Colonic mucosa (tissue), 4 donors: Measurements from ENCODE around the gene ANGPTL4. TPM values are rescaled to one million over a fixed set of nuclear protein-coding genes. Genes with fewer than 3 reads are reported as not detected.

Experiments used
- DNase-seq: peaks from one replicate; pipeline ENCODE4 v3.0.0-alpha.2; 2020
- H3K27ac ChIP-seq: fragments of 200-600 bp; one replicate; pipeline ENCODE4 v1.8.0; 2021
- H3K27me3 ChIP-seq: fragments of 200-600 bp; one replicate; pipeline ENCODE4 v1.8.0; 2021
- H3K36me3 ChIP-seq: fragments of 200-600 bp; one replicate; pipeline ENCODE4 v1.8.0; 2021
- H3K4me1 ChIP-seq: fragments of 200-600 bp; one replicate; pipeline ENCODE4 v1.8.0; 2021; ENCODE audit warnings: mild to moderate bottlenecking
- H3K4me3 ChIP-seq: fragments of 200-600 bp; one replicate; pipeline ENCODE4 v1.8.0; 2021
- H3K9ac ChIP-seq, 2 donors: one replicate each; pipeline ENCODE4 v1.7.0; 2013; ENCODE audit warnings: control low read depth in 2 of 2, low read depth in 2 of 2, low read length in 2 of 2
- H3K9me3 ChIP-seq: fragments of 200-600 bp; one replicate; pipeline ENCODE4 v1.8.0; 2021
- intact Hi-C: fragments of 100-400 bp; cut with DNase I; formaldehyde crosslinking; loops from one replicate; pipeline ENCODE4 v1.14.1; 2022
- total RNA-seq, 2 donors: library from RNA; stranded (reverse); fragmentation: NEBNext Ultra II Directional in 1 of 2; extraction: Animal tissue kit (Norgen Biotek cat#: 25700) in 1 of 2; gene quantifications; one replicate each; pipeline ENCODE4 v1.2.1, GENCODE V29; 2021
- TF ChIP-seq, protein P1 (sequence below): fragments of 200-600 bp; IDR thresholded peaks from one replicate; pipeline ENCODE4 v1.8.0; 2022; ENCODE audit warnings: antibody characterized with exemption, mild to moderate bottlenecking
- donor health status: healthy.
- donor health status: DM: no; HTN: no; CAD: no.
- donor health status: DM: no; HTN: no; CAD: no.

ANGPTL4 gene
- total RNA-seq, 2 donors from 2014 or later = 7.7 to 8.1 TPM

- Histone ChIP-seq H3K9ac (no peak overlapping the region), H3K36me3 (no peaks in the 10 kb centered on the region), H3K27ac (no peak overlapping the region), H3K4me3 (no peak overlapping the region), H3K4me1 (peaks cover 14% of the 10 kb centered on the region), H3K9me3 (no peaks in the 10 kb centered on the region), H3K27me3 (no peaks in the 10 kb centered on the region)
- TF ChIP-seq, protein P1, sequence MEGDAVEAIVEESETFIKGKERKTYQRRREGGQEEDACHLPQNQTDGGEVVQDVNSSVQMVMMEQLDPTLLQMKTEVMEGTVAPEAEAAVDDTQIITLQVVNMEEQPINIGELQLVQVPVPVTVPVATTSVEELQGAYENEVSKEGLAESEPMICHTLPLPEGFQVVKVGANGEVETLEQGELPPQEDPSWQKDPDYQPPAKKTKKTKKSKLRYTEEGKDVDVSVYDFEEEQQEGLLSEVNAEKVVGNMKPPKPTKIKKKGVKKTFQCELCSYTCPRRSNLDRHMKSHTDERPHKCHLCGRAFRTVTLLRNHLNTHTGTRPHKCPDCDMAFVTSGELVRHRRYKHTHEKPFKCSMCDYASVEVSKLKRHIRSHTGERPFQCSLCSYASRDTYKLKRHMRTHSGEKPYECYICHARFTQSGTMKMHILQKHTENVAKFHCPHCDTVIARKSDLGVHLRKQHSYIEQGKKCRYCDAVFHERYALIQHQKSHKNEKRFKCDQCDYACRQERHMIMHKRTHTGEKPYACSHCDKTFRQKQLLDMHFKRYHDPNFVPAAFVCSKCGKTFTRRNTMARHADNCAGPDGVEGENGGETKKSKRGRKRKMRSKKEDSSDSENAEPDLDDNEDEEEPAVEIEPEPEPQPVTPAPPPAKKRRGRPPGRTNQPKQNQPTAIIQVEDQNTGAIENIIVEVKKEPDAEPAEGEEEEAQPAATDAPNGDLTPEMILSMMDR = no peak
- intact Hi-C loops = no loop called here
- no peak for DNase-seq
Measured at GRCh38 chr19:8388612-8388958, 24.6 kb downstream of the ANGPTL4 start.

DNA sequence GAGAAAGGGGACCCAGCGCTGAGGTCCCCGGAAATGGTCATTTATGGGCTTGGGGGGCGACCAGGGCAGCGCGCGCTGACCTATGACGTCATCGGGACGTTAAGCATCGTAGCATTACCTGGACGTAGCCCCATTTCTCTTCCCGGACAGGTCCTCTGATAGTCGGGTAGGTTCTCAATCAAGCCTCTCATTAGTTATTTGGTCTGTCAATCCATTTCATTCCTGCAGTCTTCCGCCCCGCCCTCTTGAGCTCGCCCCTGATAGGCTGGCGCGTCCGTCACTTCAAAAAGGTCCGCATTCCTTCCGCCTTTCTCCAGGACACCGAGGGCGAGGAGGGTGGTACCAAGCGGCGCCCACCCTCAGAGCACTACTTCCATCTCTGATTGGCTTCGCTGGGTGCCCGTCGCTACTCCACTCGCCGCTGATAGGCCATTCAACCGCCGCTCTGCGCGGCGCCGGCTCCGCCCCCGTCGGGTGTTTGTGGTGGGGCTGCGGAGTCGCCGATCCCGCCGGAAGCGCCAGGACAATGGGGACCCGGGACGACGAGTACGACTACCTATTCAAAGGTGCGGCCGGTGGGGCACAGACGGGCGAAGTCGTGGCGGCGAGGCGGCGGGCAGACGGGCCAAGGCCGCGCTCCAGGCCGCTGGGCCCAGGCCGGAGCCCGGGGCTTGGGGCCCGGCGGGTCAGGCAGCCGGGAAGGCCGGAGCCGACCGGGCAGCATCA lies 26.1 kb downstream of the ANGPTL4 start, which contains the start of gene RAB11B:
TSS of gene RAB11B (plus strand) at position 470 of the 726 bp plus-strand sequence. CDS start at position 527, 57 bp downstream.
- peak within 1 kb of the TSS; percentile 81 to 100 for H3K9ac ChIP-seq
- peak; percentile 100 for DNase-seq
- peak within 1 kb of the TSS; percentile 78 for H3K4me3 ChIP-seq
- peaks cover 14% of the 10 kb centered on the region for H3K4me1 ChIP-seq
- H3K27me3 ChIP-seq = no peaks in the 10 kb centered on the region
- no peaks in the 10 kb centered on the region for H3K36me3 ChIP-seq
- intact Hi-C loops = no loop called here
- TF ChIP-seq, protein P1 = no peak
- H3K9me3 ChIP-seq = no peaks in the 10 kb centered on the region
- peak within 1 kb of the TSS; percentile 99 for H3K27ac ChIP-seq

GRCh38 chr19:8390617-8390981 lies 26.6 kb downstream of the ANGPTL4 start:
- Histone ChIP-seq H3K27me3 (no peaks in the 10 kb centered on the region), H3K27ac (peak overlapping the region; percentile 99), H3K4me3 (peak overlapping the region; percentile 78), H3K9ac (peak overlapping the region; percentile 81 to 100), H3K9me3 (no peaks in the 10 kb centered on the region), H3K4me1 (peaks cover 14% of the 10 kb centered on the region), H3K36me3 (no peaks in the 10 kb centered on the region)
- TF ChIP-seq, protein P1 = no peak
- intact Hi-C loops = no loop called here
- peak; percentile 98 for DNase-seq

GRCh38 chr19:8391198-8392016 lies 27.5 kb downstream of the ANGPTL4 start:
- DNase-seq = no peak
- Histone ChIP-seq H3K27me3 (no peaks in the 10 kb centered on the region), H3K27ac (peak overlapping the region; percentile 25), H3K4me3 (no peak overlapping the region), H3K36me3 (no peaks in the 10 kb centered on the region), H3K9ac (peak overlapping the region; percentile 58 to 69), H3K4me1 (peaks cover 14% of the 10 kb centered on the region), H3K9me3 (no peaks in the 10 kb centered on the region)
- TF ChIP-seq, protein P1 = no peak
- intact Hi-C loops = no loop called here

- no peak overlapping the region for H3K4me3 ChIP-seq
- H3K4me1 ChIP-seq = peaks cover 14% of the 10 kb centered on the region
- no peak for DNase-seq
Measured at GRCh38 chr19:8392017-8392591, 28.1 kb downstream of the ANGPTL4 start.

More at GRCh38 chr19:8392017-8392591, 28.1 kb downstream of the ANGPTL4 start:
- H3K36me3 ChIP-seq = no peaks in the 10 kb centered on the region
- intact Hi-C loops = no loop called here
- no peaks in the 10 kb centered on the region for H3K9me3 ChIP-seq
- H3K27me3 ChIP-seq = no peaks in the 10 kb centered on the region
- H3K9ac ChIP-seq = peak overlapping the region; percentile 58 to 69
- TF ChIP-seq, protein P1 = no peak
- H3K27ac ChIP-seq = peak overlapping the region; percentile 34
